Hematopoietic multipotent progenitor cell treated with erythropoietin and hydrocortisone succinate and interleukin-3 and kit ligand, for 8 days (in vitro differentiated cells): Measurements from ENCODE around the gene BDKRB2.

ENCODE experiments used
- DNase-seq: peaks from one replicate; pipeline ENCODE4 v3.0.0-alpha.2; 2015

BDKRB2 gene

GRCh38 chr14:96204151-96205058 is at the start of gene BDKRB2:
Gene BDKRB2, plus strand, starts transcription at chr14:96204839. Its CDS starts 32,269 bp downstream, at chr14:96237108.
- no peak for DNase-seq

- DNase-seq: no peak
Observed at GRCh38 chr14:96154900-96155299, 49.7 kb upstream of the BDKRB2 start.

GRCh38 chr14:96156804-96157760 is 47.6 kb upstream of the BDKRB2 start:
- DNase-seq: no peak

GRCh38 chr14:96158735-96159134 is 45.9 kb upstream of the BDKRB2 start:
- DNase-seq: no peak

- DNase-seq: no peak
Observed at GRCh38 chr14:96160076-96160912, 44.3 kb upstream of the BDKRB2 start.

- DNase-seq: no peak
Observed at GRCh38 chr14:96160913-96161310, 43.7 kb upstream of the BDKRB2 start.

- DNase-seq: no peak
Observed at GRCh38 chr14:96161636-96162035, 43.0 kb upstream of the BDKRB2 start.

- DNase-seq: no peak
Observed at GRCh38 chr14:96162265-96162664, 42.4 kb upstream of the BDKRB2 start.

- DNase-seq: no peak
Observed at GRCh38 chr14:96162741-96163140, 41.9 kb upstream of the BDKRB2 start.

GRCh38 chr14:96164861-96165490 is 39.7 kb upstream of the BDKRB2 start:
- DNase-seq: no peak

- DNase-seq: no peak
Observed at GRCh38 chr14:96165493-96166436, 38.9 kb upstream of the BDKRB2 start.

GRCh38 chr14:96166461-96167223 is 38.0 kb upstream of the BDKRB2 start:
- DNase-seq: no peak

GRCh38 chr14:96167224-96168148 is 37.2 kb upstream of the BDKRB2 start:
- no peak for DNase-seq

GRCh38 chr14:96168581-96168980 is 36.1 kb upstream of the BDKRB2 start:
- no peak for DNase-seq

GRCh38 chr14:96170961-96171592 is 33.6 kb upstream of the BDKRB2 start:
- DNase-seq: no peak

- DNase-seq: no peak
Observed at GRCh38 chr14:96173636-96174475, 30.8 kb upstream of the BDKRB2 start.

- no peak for DNase-seq
Observed at GRCh38 chr14:96176275-96176674, 28.4 kb upstream of the BDKRB2 start.
